Measurements from ENCODE around the gene FAHD1.
"Not testable (repeated sequence)": the region's sequence is repeated elsewhere in the genome, so short reads cannot be mapped to it uniquely, and the experiment has no call there.

FAHD1 gene

DNA sequence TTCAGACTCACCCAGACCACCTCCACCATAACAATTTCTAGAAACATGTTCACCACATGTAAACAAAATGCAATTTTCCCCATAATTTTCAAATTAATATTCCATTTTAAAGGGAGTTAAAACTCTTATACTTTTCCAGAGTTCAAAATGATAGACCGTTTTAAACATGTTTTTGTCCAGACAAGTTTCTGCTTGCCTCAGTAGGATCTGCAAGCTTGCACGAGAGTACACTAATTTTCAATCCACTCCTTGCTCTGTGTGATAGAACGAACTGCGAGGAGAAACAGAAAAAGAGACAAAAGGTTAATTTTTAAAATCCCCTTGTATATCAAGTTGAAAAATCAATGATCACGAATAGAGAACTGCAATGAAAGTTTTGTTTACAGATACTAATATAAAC, 7.1 kb downstream of the FAHD1 start:
- in situ Hi-C loops (cut with MboI; ENCODE audit: low sequenced_read_pairs): no loop called here

DNA sequence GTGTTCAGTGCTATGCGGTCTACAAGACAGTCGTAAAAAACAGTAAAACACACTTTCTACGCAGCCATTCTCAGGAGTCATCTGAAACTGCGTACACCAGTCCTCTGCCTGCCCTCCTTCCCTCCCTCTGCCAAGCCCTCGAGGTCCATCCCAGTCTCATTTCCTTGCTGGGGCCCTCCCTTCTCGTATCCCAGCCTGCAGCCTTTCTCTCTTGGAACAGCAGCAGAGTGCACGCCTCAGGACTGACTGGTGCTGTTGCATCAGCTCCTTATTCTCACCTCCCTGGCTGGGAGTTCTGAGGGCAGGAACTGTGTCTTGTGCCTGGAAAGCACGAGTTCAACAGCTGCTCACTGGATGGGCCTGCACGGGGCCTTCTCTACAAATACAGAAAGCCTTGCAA, 12.5 kb downstream of the FAHD1 start:
- in situ Hi-C loops (cut with MboI; ENCODE audit: low sequenced_read_pairs): no loop called here

DNA sequence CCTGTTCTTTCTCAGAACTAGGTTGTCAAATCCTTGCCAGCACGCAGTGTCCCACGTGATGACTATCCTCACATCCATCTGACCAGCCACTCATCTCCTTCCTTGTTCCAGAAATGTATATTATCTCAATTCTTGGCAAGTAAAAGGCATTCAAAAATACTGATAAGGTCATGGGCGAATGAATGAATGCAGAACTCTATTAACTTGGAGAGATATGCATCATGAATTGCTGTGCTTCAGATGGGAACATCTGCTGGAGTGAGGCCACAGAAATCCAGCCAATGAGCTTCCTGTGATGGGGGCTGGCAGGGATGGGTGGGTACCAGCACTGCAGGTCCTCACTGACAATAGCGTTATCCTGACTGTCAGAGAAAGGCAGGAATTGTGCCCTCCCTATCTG, 19.0 kb downstream of the FAHD1 start:
- in situ Hi-C loops (cut with MboI; ENCODE audit: low sequenced_read_pairs): no loop called here

DNA sequence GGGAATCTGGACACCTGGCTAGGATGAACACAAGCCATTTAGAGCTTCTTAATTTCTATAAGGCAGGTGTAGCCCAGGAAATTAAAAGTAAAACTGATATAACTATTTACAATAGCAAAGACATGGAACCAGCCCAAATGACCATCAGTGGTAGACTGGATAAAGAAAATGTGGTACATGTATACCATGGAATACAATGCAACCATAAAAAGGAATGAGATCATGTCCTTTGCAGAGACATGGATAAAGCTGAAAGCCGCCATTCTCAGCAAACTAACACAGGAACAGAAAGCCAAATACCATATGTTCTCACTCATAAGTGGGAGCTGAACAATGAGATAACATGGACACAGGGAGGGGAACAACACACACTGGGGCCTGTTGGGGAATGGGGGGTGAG, 19.4 kb downstream of the FAHD1 start:
- in situ Hi-C loops (cut with MboI; ENCODE audit: low sequenced_read_pairs): no loop called here

DNA sequence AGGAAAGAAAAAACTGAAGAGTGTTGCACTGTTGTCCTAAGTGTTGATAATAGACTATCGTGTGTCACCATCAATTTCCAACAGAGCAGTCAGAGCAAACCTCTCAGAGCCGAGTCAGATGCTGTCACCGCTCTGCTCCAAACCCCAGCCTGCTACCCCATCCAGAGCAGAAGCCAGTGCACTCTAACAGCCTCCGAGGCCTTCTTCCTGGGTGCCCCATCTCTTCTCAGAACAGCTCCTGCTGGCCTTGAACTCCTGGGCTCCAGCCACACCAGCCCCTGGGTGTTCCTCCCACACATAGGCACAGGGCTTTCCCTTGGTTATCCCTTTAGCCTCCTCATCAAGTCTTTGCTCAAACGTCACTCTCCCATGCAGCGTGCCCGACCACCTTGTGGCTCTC, 24.0 kb downstream of the FAHD1 start:
- in situ Hi-C loops (cut with MboI; ENCODE audit: low sequenced_read_pairs): loop anchor here (25.0 kb wide), 1 partner anchor 286 kb away; the partner anchor contains the start of genes PKD1 and RAB26

DNA sequence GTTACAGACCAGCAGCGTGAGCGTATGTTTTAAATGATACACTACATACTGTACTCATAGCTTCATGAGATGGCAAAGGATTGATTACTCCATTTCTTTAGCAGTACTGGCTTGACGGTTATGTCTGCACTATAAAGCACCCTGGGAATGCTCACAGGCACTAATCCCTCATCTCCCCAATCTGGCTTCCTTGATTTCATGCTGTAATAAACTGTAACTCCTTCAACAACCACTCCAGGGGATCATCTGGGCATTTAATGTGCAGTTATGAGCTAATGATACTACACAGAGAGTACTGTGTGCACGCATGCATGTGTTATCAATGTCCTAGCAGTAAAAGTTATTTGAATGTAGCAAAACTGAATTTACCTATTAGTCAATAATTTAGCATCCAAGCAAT, 24.8 kb downstream of the FAHD1 start:
- in situ Hi-C loops (cut with MboI; ENCODE audit: low sequenced_read_pairs): loop anchor here (25.0 kb wide), 1 partner anchor 286 kb away; the partner anchor contains the start of genes PKD1 and RAB26

DNA sequence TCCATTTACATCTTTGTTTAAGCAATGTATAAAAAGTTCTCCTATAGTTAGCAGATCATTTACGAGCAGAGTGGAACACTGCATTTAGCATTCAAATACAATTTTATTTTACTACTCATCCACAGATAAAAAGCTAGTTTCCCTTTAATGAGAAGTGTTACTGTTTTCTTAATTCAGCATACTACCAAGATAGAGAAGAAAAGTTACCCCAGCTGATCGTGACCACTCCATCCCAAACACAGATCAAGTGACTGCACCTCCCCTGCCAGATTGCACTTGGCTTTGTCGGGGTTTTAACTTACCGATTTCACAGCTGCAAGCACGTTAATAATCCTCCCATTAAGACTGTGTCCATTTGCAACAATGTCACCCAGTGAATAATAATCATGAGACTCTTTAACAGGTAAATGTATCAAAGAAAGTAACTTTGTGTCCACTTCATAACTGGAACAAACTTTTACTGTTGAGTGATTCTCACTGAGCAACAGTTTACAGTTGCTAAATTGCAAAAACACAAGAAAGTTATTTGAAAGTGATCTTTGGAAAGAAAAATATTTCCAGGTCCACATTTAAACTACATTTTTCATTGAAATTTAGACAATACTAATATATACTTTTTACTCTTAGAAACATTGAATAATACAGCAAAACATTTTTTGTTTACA, 30.6 kb downstream of the FAHD1 start:
- in situ Hi-C loops (cut with MboI; ENCODE audit: low sequenced_read_pairs): loop anchor here (25.0 kb wide), 1 partner anchor 280 kb away; the partner anchor contains the start of genes PKD1 and RAB26

DNA sequence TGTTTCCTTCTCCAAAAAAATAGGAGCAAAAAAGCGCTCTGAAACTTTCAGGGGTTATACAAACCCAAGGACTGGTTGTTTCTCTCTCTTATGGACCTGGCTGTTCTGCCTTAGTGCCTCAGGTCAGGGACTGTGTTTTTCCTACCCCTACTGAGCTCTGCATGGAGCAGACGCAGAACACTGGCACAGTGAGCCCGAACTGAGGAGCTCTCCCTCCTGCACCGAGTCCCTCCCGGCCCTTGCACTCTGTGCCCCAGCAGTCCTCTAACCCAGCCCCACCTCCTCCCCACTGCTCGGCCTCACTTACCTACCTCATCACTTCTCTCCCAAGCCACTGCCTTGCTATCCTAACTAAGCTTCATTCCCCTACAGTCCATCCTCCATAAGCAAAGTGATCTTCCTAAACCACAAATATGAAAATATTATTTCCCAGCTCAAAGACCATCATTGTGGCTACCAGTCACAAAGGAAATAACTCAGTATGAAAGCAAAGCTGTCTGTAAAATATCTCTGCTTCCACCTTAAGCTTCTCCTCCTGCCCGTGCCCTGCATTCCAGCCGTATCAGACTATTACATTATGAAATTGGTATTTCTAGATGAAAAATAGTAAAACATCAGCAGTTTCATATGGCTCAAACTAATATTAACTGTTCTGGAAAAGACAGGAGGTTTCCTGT, 31.3 kb downstream of the FAHD1 start:
- in situ Hi-C loops (cut with MboI; ENCODE audit: low sequenced_read_pairs): loop anchor here (25.0 kb wide), 1 partner anchor 279 kb away; the partner anchor contains the start of genes PKD1 and RAB26

DNA sequence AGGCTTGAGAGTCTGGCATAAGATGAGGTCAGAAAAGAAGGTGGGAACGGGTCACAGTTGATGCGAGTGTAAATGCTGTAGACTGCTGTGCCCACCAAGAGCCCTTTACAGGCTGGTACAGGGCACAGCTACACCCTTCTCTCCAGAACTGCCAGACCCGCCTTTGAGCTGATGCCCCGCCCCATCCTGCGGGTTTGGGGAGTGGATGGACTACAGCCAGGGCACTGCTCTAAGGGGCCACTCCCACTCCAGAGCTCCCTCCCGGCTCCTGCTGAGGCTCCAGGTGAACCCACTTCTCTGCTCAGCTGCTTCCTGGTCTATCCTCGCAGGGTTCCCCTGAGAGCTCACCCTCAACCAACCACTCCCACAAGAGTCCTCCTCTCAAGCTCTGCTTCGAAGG, 32.6 kb downstream of the FAHD1 start:
- in situ Hi-C loops (cut with MboI; ENCODE audit: low sequenced_read_pairs): loop anchor here (25.0 kb wide), 1 partner anchor 278 kb away; the partner anchor contains the start of genes PKD1 and RAB26

DNA sequence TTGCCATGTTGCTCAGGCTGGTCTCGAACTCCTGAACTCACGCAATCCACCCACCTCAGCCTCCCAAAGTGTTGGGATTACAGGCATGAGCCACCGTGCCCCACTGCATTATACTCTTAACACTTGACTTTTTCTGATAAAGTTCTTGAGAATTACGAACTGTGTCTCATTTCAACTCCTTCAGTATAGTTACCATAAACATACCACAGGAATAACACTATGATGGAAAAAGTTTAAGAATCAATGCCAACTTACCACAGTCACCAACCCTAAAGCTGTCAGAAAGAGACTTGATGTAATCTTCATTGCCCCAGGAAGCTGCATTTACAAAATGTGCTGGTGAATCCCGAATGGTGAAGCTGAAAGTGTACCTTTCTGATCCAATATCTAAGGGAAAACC, 34.7 kb downstream of the FAHD1 start:
- in situ Hi-C loops (cut with MboI; ENCODE audit: low sequenced_read_pairs): loop anchor here (25.0 kb wide), 1 partner anchor 276 kb away; the partner anchor contains the start of genes PKD1 and RAB26

DNA sequence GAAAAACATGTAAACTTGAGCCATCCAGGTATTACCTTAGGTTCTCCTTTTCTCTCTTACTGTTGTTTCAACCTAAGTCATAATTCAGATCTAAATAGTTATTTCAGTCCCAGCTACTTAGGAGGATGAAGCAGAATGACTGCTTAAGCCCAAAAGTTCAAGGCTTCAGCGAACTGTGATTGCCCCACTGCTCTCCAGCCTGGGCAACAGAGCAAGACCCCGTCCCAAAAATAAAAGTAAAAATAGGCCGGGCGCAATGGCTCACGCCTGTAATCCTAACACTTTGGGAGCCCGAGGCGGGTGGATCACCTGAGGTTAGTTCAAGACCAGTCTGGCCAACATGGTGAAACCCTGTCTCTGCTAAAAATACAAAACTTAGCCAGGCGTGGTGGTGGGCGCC, 35.4 kb downstream of the FAHD1 start:
- in situ Hi-C loops (cut with MboI; ENCODE audit: low sequenced_read_pairs): loop anchor here (25.0 kb wide), 1 partner anchor 275 kb away; the partner anchor contains the start of genes PKD1 and RAB26

DNA sequence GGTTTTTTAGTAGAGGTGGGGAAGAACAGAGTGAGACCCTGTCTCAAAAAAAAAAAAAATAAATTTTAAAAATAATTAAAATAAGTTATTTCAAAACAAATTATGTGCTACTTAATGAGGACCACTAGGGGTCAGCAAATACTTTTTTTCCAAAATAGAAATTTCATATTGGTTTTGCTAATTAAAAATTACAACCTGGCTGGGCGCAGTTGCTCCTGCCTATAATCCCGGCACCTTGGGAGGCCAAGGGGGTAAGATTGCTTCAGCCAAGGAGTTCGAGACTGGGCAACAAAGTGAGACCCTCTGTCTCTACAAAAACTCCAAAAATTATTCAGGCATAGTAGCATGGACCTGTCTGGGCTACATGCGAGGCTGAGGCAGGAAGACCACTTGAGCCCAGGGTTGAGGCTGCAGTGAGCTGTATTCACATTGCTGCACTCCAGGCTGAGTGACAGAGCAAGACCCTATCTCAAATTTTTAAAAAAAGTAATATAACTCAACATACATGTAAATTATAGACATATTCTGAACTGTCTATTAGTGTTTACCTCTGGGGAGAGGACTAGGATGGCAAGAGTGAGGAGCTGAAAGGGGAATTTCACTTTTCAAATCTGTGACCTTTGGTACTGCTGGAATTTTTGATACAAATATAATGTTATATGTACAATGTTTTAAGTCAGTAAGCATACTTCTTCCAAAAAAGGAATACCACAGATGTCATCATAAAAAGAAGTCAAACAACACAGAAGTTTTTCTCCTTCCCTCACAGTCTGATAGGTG, 36.9 kb downstream of the FAHD1 start:
- in situ Hi-C loops (cut with MboI; ENCODE audit: low sequenced_read_pairs): loop anchor here (25.0 kb wide), 1 partner anchor 273 kb away; the partner anchor contains the start of genes PKD1 and RAB26

DNA sequence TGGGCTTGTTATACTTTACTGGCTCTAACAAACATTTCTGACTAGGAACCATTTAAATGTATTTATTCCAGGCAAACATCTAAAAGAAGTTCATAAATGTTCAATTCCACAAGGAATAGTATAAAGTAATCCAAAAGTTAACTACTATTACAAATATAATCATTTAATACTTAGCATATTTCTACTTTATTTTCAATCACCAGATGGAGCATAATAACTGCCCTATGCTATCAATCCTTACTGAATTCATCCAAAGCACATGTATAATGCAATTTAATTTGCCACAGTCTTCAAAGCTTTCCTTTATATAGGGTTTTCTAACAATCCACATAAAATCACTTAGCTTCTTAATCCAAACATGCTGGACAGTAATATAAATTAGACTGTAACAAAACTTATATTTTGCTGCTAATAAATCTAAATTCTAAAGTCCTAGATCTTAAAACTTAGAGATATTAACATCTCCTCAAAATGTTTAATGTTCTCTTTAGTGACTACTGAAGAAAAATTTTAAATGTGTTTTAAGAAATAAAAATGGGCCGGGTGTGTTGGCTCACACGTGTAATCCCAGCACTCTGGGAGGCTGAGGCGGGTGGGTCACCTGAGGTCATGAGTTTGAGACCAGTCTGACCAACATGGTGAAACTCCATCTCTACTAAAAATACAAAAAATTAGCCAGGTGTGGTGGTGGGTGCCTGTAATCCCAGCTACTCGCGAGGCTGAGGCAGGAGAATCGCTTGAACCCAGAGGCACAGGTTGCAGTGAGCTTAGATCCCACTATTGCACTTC, 39.1 kb downstream of the FAHD1 start:
- in situ Hi-C loops (cut with MboI; ENCODE audit: low sequenced_read_pairs): loop anchor here (25.0 kb wide), 1 partner anchor 271 kb away; the partner anchor contains the start of genes PKD1 and RAB26

DNA sequence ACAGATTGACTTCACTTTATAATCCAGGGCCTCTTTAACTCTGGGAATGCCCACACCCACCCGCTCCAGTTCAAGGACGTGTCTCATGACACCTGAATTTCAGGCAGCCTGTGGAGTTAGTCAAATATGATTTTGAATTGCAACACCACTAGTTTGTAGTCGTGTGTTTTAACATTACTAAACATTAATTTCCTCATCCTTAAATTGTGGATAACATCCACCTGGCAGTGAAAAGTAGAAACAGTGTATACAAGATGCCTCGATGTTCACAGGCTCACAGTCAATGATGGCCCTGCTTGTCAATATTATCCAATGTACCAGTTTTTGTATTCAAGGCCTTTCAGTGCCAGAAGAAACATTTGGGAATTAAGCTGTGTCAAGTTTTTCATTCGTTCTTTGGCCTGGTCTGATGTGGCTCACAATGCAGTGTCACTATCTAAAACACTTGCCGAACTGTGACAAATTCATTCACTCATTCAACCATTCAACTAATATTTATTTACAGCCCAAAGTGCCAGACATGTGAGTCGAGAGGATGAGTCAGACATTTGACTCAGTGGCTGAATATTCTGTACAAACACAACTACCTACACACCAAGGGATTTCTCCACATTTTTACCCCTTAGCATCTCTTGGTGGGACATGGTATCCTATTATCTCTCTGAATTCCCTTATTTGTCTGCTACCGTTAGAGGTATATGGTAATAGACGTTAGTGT, 43.5 kb downstream of the FAHD1 start:
- in situ Hi-C loops (cut with MboI; ENCODE audit: low sequenced_read_pairs): loop anchor here (25.0 kb wide), 1 partner anchor 267 kb away; the partner anchor contains the start of genes PKD1 and RAB26

DNA sequence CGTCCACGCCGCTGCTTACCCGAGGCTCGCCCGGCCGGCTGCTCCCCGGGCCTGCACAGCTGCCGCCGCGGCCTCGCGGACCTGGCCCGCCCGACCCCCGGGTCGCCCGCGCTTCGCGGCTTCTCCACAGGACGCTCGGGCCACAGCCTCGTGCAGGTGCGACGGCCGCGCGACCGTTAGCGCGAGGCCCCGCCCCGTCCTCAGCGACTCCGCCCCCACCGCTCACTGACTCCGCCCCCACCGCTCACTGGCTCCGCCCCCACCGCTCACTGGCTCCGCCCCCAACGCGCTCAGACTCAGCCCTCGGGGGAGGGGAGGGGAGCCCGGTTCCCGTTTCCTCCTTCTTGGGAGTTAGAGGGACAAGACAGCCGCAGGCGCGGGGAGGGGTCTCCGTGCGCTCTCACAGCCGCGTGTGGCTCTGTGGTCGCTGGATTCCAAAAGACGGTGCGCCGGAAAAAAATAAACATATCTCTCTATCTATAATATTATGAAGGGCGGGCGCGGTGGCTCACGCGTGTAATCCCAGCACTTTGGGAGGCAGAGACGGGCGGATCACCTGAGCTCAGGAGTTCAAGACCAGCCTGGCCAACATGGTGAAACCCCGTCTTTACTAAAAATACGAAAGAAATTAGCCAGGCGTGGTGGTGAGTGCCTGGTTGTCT, 45.1 kb downstream of the FAHD1 start, which contains the start of gene MEIOB:
MEIOB (minus strand) TSS at position 191 of the 662 bp plus-strand sequence. CDS start 3,989 bp downstream, outside the sequence.
- in situ Hi-C loops (cut with MboI; ENCODE audit: low sequenced_read_pairs): loop anchor here (25.0 kb wide), 1 partner anchor 265 kb away; the partner anchor contains the start of genes PKD1 and RAB26

DNA sequence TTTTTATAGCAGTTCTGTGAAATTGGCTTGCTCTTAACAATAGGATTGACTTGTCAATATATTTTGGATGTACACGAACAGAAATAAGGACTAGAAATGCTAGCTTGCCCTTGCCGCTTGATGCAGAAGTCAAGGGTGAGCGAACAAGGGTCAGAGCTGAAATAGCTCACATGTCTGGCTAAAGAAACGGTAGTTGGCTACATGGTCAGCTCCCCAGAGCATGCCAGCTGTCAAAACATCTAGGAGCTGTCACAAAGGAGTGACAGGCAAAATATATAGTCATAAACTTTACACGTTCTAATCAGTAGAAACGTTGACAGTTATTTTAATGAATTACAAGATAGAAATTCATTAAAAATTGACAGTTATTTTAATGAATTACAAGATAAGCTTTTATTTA, 47.8 kb downstream of the FAHD1 start:
- in situ Hi-C loops (cut with MboI; ENCODE audit: low sequenced_read_pairs): loop anchor here (25.0 kb wide), 1 partner anchor 262 kb away; the partner anchor contains the start of genes PKD1 and RAB26

DNA sequence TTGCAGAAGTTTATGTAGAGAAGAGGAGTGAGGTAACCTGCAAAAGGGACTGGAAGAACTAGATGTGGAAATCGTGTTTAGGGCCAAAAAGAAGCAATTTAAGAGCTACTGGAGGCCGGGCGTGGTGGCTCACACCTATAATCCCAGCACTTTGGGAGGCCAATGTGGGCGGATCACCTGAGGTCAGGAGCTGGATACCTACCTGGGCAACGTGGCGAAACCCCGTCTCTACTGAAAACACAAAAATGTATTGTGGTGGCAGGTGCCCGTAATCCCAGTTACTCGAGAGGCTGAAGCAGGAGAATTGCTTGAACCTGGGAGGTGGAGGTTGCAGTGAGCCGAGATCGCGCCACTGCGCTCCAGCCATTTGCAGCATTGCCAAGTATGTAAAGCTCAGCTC, 49.1 kb downstream of the FAHD1 start:
- in situ Hi-C loops (cut with MboI; ENCODE audit: low sequenced_read_pairs): not testable (repeated sequence)

DNA sequence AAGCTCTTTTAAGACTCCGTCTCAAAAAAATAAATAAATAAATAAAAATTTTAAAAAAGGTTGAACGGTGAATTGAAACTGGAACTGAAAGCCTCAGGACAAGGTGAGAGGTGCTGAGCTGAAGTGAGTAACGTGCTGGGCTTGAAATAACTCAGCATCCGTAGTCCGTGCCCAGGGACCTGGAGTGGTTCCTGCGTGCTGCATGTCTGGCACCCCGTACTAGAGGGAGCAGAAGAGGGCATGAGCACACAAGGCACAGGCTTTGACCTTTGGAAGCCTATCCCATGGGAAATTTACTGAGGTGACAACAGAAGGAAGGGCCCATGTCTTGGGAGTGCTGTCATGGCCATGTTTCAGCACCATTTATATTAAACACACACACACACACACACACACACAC, 49.5 kb downstream of the FAHD1 start:
- in situ Hi-C loops (cut with MboI; ENCODE audit: low sequenced_read_pairs): no loop called here

DNA sequence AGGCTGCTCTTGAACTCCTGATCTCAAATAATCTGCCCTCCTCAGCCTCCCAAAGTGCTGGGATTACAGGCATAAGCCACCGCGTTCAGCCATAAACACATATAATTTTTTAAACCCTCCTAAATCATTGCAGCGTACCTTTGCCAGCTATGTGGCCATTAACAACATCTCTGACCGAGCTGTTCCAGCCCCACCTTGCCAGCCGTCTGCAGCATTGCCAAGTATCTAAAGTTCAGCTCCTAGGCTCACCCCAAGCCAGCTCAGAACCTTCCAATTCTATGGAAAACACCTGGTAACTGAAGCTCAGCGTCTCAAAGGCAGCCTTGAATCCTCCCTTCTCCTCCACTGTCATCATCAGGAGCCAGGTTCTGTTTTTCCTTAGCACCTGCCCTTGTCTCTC, 50.1 kb downstream of the FAHD1 start:
- in situ Hi-C loops (cut with MboI; ENCODE audit: low sequenced_read_pairs): no loop called here
